H1 (cell line): ENCODE results near the gene RAPGEF5. TPM values are rescaled to one million over a fixed set of nuclear protein-coding genes. Genes with fewer than 3 reads are reported as not detected.

Source experiments
- CTCF ChIA-PET: fragments of 300-600 bp; sonication (Branson Sonifier 250); formaldehyde crosslinking; loops from one replicate; lab custom pipeline; 2021; ENCODE audit not compliant: partially characterized antibody; lab: Charles Lee
- POLR2A ChIA-PET: fragments of 300-600 bp; sonication (Branson Sonifier 250); formaldehyde crosslinking; loops from one replicate; lab custom pipeline; 2021; ENCODE audit warnings: inconsistent platforms; ENCODE audit not compliant: partially characterized antibody; lab: Charles Lee
- DNase-seq, 2 experiments: peaks; one replicate each; pipeline versions ENCODE4 v3.0.0 to v3.0.0-alpha.2; 2010 to 2022; ENCODE audit warnings: low spot score in 2 of 2, low read depth in 1 of 2, mixed read lengths in 1 of 2
- FAIRE-seq: peaks from 2 replicates; lab custom pipeline; 2011; peaks lifted over from hg19 to GRCh38; lab: Jason Lieb, UNC
- H2AFZ ChIP-seq: 2 replicates; pipeline ENCODE4 v1.8.1; 2012; ENCODE audit warnings: low read length, inconsistent platforms
- H2AK5ac ChIP-seq: 2 replicates; pipeline ENCODE4 v1.6.1; 2013; ENCODE audit warnings: low read depth, low read length
- H2BK120ac ChIP-seq: replicated peaks from 2 replicates; pipeline ENCODE3; 2013; ENCODE audit warnings: low read depth, low read length, inconsistent platforms
- H2BK12ac ChIP-seq: 2 replicates; pipeline ENCODE4 v1.6.1; 2013; ENCODE audit warnings: low read depth, low read length
- H2BK15ac ChIP-seq: 2 replicates; pipeline ENCODE4 v1.6.1; 2013; ENCODE audit warnings: low read length
- H2BK20ac ChIP-seq: 2 replicates; pipeline ENCODE4 v1.6.1; 2013; ENCODE audit warnings: low read length
- H2BK5ac ChIP-seq: 2 replicates; pipeline ENCODE4 v1.6.1; 2013; ENCODE audit warnings: low read depth, low read length
- H3K14ac ChIP-seq: 2 replicates; pipeline ENCODE4 v1.6.1; 2013; ENCODE audit warnings: inconsistent platforms; ENCODE audit not compliant: insufficient read length
- H3K18ac ChIP-seq: 2 replicates; pipeline ENCODE4 v1.6.1; 2013; ENCODE audit warnings: low read length; ENCODE audit errors: extremely low read depth
- H3K23ac ChIP-seq: 2 replicates; pipeline ENCODE4 v1.6.1; 2013; ENCODE audit warnings: inconsistent platforms; ENCODE audit not compliant: insufficient read length
- H3K23me2 ChIP-seq: 2 replicates; pipeline ENCODE4 v1.6.1; 2013; ENCODE audit warnings: low read depth, low read length
- H3K27ac ChIP-seq: 2 replicates; pipeline ENCODE4 v1.6.1; 2011; ENCODE audit warnings: low read depth, low read length, inconsistent platforms
- H3K27me3 ChIP-seq, 4 experiments: replicated peaks in 1 of 4; 1 replicate in 1 of 4; 2 replicates in 3 of 4; pipeline versions ENCODE4 v1.6.1 to v1.8.1; 2011 to 2013; ENCODE audit warnings: low read length in 3 of 4, mild to moderate bottlenecking in 3 of 4, inconsistent platforms in 2 of 4, mixed read lengths in 2 of 4, moderate library complexity in 1 of 4; ENCODE audit not compliant: control insufficient read depth in 3 of 4, insufficient read depth in 3 of 4; ENCODE audit errors: extremely low read depth in 1 of 4
- H3K36me3 ChIP-seq, 4 experiments: 2 replicates each; pipeline versions ENCODE4 v1.6.1 to v1.8.1; 2011 to 2013; ENCODE audit warnings: mild to moderate bottlenecking in 4 of 4, low read length in 3 of 4, moderate library complexity in 2 of 4, control low read depth in 1 of 4, inconsistent platforms in 1 of 4; ENCODE audit not compliant: insufficient read depth in 4 of 4, control insufficient read depth in 2 of 4
- H3K4ac ChIP-seq: replicated peaks from 2 replicates; pipeline ENCODE3; 2013; ENCODE audit warnings: low read length, low read depth, mixed read lengths, inconsistent platforms; ENCODE audit not compliant: insufficient read length
- H3K4me1 ChIP-seq, 4 experiments: replicated peaks in 1 of 4; 1 replicate in 1 of 4; 2 replicates in 3 of 4; pipeline versions ENCODE4 v1.6.1 to v1.8.1; 2011 to 2013; ENCODE audit warnings: low read length in 3 of 4, inconsistent platforms in 2 of 4, mixed read lengths in 1 of 4; ENCODE audit not compliant: insufficient read depth in 4 of 4, control insufficient read depth in 3 of 4
- H3K4me2 ChIP-seq, 2 experiments: 2 replicates each; pipeline versions ENCODE4 v1.6.1 to v1.8.1; 2011 to 2013; ENCODE audit warnings: low read depth in 2 of 2, low read length in 2 of 2, control low read depth in 1 of 2, inconsistent platforms in 1 of 2, mild to moderate bottlenecking in 1 of 2; ENCODE audit not compliant: insufficient read depth in 1 of 2
- H3K4me3 ChIP-seq, 4 experiments: fragments of 200-600, 300-600 bp in 1 of 4; sonication (generic), shearing (Covaris generic), sonication (Bioruptor Twin) in 1 of 4; 2 replicates each; pipeline versions ENCODE4 v1.5.1 to v1.8.1; 2011 to 2016; ENCODE audit warnings: low read length in 4 of 4, low read depth in 3 of 4, control low read depth in 2 of 4, inconsistent platforms in 2 of 4, mild to moderate bottlenecking in 2 of 4, mixed read lengths in 1 of 4, moderate library complexity in 1 of 4; ENCODE audit not compliant: insufficient read depth in 2 of 4; ENCODE audit errors: extremely low read depth in 1 of 4
- H3K56ac ChIP-seq: replicated peaks from 2 replicates; pipeline ENCODE3; 2013; ENCODE audit warnings: low read depth, mild to moderate bottlenecking, mixed read lengths, low read length, inconsistent platforms; ENCODE audit not compliant: insufficient read length
- H3K79me1 ChIP-seq: 2 replicates; pipeline ENCODE4 v1.6.1; 2013; ENCODE audit warnings: low read depth, low read length, control low read depth
- H3K79me2 ChIP-seq, 2 experiments: 2 replicates each; pipeline versions ENCODE4 v1.6.1 to v1.8.1; 2012 to 2013; ENCODE audit warnings: low read length in 2 of 2, mild to moderate bottlenecking in 2 of 2, inconsistent platforms in 1 of 2; ENCODE audit not compliant: insufficient read depth in 2 of 2, control insufficient read depth in 1 of 2
- H3K9ac ChIP-seq, 4 experiments: replicated peaks in 1 of 4; 1 replicate in 1 of 4; 2 replicates in 3 of 4; pipeline versions ENCODE4 v1.6.1 to v1.8.1; 2011 to 2013; ENCODE audit warnings: low read depth in 3 of 4, low read length in 3 of 4, control low read depth in 2 of 4, mild to moderate bottlenecking in 2 of 4, moderate library complexity in 2 of 4, inconsistent platforms in 1 of 4; ENCODE audit errors: extremely low read depth in 1 of 4
- H3K9me3 ChIP-seq, 2 experiments: 2 replicates each; pipeline versions ENCODE4 v1.6.1 to v1.8.1; 2012 to 2013; ENCODE audit warnings: mild to moderate bottlenecking in 2 of 2, moderate library complexity in 2 of 2, control low read depth in 1 of 2, inconsistent platforms in 1 of 2, low read depth in 1 of 2, low read length in 1 of 2, mixed read lengths in 1 of 2; ENCODE audit not compliant: insufficient read depth in 2 of 2
- H4K20me1 ChIP-seq, 2 experiments: replicated peaks in 1 of 2; 2 replicates each; pipeline versions ENCODE3 to v1.8.1; 2011 to 2013; ENCODE audit warnings: inconsistent platforms in 2 of 2, low read length in 2 of 2, mild to moderate bottlenecking in 1 of 2; ENCODE audit not compliant: insufficient read depth in 2 of 2, control insufficient read depth in 1 of 2
- H4K5ac ChIP-seq: 2 replicates; pipeline ENCODE4 v1.6.1; 2013; ENCODE audit warnings: low read length, low read depth, mixed read lengths, inconsistent platforms; ENCODE audit not compliant: insufficient read length
- H4K8ac ChIP-seq: 2 replicates; pipeline ENCODE4 v1.8.0; 2013; ENCODE audit warnings: mild to moderate bottlenecking, moderate library complexity, low read length, inconsistent platforms; ENCODE audit not compliant: insufficient read depth; ENCODE audit errors: extremely low read depth
- H4K91ac ChIP-seq: replicated peaks from 2 replicates; pipeline ENCODE3; 2013; ENCODE audit warnings: low read length, mixed read lengths, inconsistent platforms; ENCODE audit not compliant: insufficient read length
- BCL11A ChIP-seq, 2 experiments: IDR thresholded peaks; one replicate each; pipeline ENCODE4 v1.6.1; 2011; ENCODE audit warnings: low read depth in 2 of 2, low read length in 2 of 2, mild to moderate bottlenecking in 2 of 2
- BRCA1 ChIP-seq: IDR thresholded peaks from 2 replicates; pipeline ENCODE4 v1.6.1; 2012; ENCODE audit warnings: low read depth, low read length, improper control_type of control experiment
- GABPA ChIP-seq: IDR thresholded peaks from 2 replicates; pipeline ENCODE4 v1.6.1; 2011; ENCODE audit warnings: mild to moderate bottlenecking, low read length, moderate library complexity, borderline replicate concordance; ENCODE audit not compliant: insufficient read depth
- JUN ChIP-seq: IDR thresholded peaks from 2 replicates; pipeline ENCODE4 v1.6.1; 2011; ENCODE audit warnings: low read depth, mild to moderate bottlenecking, improper control_type of control experiment, low read length
- JUND ChIP-seq: IDR thresholded peaks from 2 replicates; pipeline ENCODE4 v1.6.1; 2011; ENCODE audit warnings: mild to moderate bottlenecking, improper control_type of control experiment, low read length
- PHF8 ChIP-seq: fragments of 200-600 bp; sonication (generic); conservative IDR thresholded peaks from 2 replicates; pipeline ENCODE4 v1.7.1; 2012; ENCODE audit warnings: low read depth, mild to moderate bottlenecking, inconsistent platforms, low read length, moderate library complexity
- WGBS, 2 experiments: shearing (Covaris generic) in 1 of 2; methylation state at CpG; one replicate each; pipeline versions ENCODE4 v1.1.6 to v1.1.7; 2013 to 2015; ENCODE audit warnings: low lambda C conversion rate in 2 of 2, mixed read lengths in 2 of 2, inconsistent platforms in 1 of 2, low coverage in 1 of 2, missing lambda C conversion rate in 1 of 2; ENCODE audit not compliant: insufficient replicate concordance in 2 of 2, insufficient coverage in 1 of 2, insufficient read length in 1 of 2; ENCODE audit errors: extremely low coverage in 1 of 2, missing lambda C conversion rate in 1 of 2; 5-methylcytosine and 5-hydroxymethylcytosine counted together
- polyA plus RNA-seq, 7 experiments: library from polyadenylated mRNA; depleted of rRNA in 3 of 7; stranded (reverse) in 5 of 7; unstranded in 2 of 7; fragments of >200 nt in 5 of 7; fragments of 200-250 nt in 2 of 7; gene quantifications; 1 replicate in 5 of 7; 2 replicates in 1 of 7; 4 replicates in 1 of 7; pipeline versions ENCODE4 v1.2.1 to v1.2.3, GENCODE V29; 2011 to 2013; ENCODE audit warnings: missing spikeins in 2 of 7, mixed read lengths in 2 of 7
- total RNA-seq: library from RNA; stranded (reverse); fragmentation: NEBNext Ultra II Directional; extraction: Animal tissue kit (Norgen Biotek cat#: 25700); gene quantifications from 2 replicates; pipeline ENCODE4 v1.2.1, GENCODE V29; 2021

RAPGEF5 gene
- total and polyA plus RNA-seq, 2 of the 8 experiments (the other 6 are each of a cell fraction or from before 2014, with no cell fraction given): 4.4 to 22.9 TPM

GRCh38 chr7:22151901-22152300, 205.1 kb downstream of the RAPGEF5 start:
- Histone ChIP-seq H2BK12ac (no peak overlapping the region), H2BK120ac (no peak overlapping the region), H2BK15ac (no peak overlapping the region), H3K79me2 (no peaks in the 10 kb centered on the region), H3K27me3 (no peaks in the 10 kb centered on the region), H4K5ac (no peak overlapping the region), H3K4me2 (no peak overlapping the region), H3K9me3 (no peaks in the 10 kb centered on the region), H3K79me1 (no peaks in the 10 kb centered on the region), H3K4ac (no peak overlapping the region), H4K91ac (no peak overlapping the region), H2AK5ac (no peak overlapping the region), H3K23me2 (no peaks in the 10 kb centered on the region), H3K18ac (no peak overlapping the region), H2BK20ac (no peak overlapping the region), H2AFZ (no peak overlapping the region), H3K36me3 (peaks cover 0 to 14% (median 11%) of the 10 kb centered on the region in 4 experiments; a peak in 5 of 8 replicates), H3K23ac (no peak overlapping the region), H3K4me1 (peaks cover 0 to 7% (median 3%) of the 10 kb centered on the region in 4 experiments; a peak in 4 of 7 replicates), H3K14ac (no peak overlapping the region), H4K8ac (no peak overlapping the region), H2BK5ac (no peak overlapping the region), H3K56ac (no peak overlapping the region), H3K27ac (no peak overlapping the region), H4K20me1 (no peaks in the 10 kb centered on the region), H3K9ac (no peak overlapping the region), H3K4me3 (no peak overlapping the region)
- WGBS, 2 experiments: 96% methylated on average over 2 of the region's 2 CpGs; no CpG with 5 or more reads in 1 of the 2 experiments
- POLR2A ChIA-PET: interaction anchor here (0.7 to 1.3 kb wide), 3 partner anchors 8 to 12 kb away, joined by 3 to 4 read pairs (median 3); no protein-coding TSS in a partner anchor
- no peak for FAIRE-seq
- no peak for TF ChIP-seq PHF8
- TF ChIP-seq JUND: no peak
- TF ChIP-seq GABPA: no peak
- TF ChIP-seq BCL11A (IDR thresholded peaks at IDR 0.05; ENCODE audit: low read depth in 2 of 2, low read length in 2 of 2): no peak
- TF ChIP-seq JUN: no peak
- TF ChIP-seq BRCA1: no peak
- CTCF ChIA-PET: interaction anchor here (1.6 to 3.9 kb wide), 3 partner anchors 42 to 301 kb away, joined by 3 to 16 read pairs (median 4); no protein-coding TSS in a partner anchor
- DNase-seq: no peak
